Spleen (tissue), 11 donors: ENCODE data around the gene CENPP. TPM values are rescaled to one million over a fixed set of nuclear protein-coding genes. Genes with fewer than 3 reads are reported as not detected.

Experiments
- DNase-seq: peaks from one replicate; pipeline ENCODE4 v3.0.0-alpha.2; 2020
- H3K27ac ChIP-seq, 8 donors: fragments of 200-600 bp; sonication (generic) in 7 of 8; 1 replicate in 4 of 8; 2 replicates in 4 of 8; pipeline versions ENCODE4 v1.5.0 to v1.8.0; 2016 to 2021; ENCODE audit warnings: inconsistent platforms in 4 of 8, mild to moderate bottlenecking in 4 of 8, moderate library complexity in 1 of 8
- H3K27me3 ChIP-seq, 7 donors: fragments of 200-600 bp; sonication (generic) in 6 of 7; replicated peaks in 1 of 7; 1 replicate in 4 of 7; 2 replicates in 3 of 7; pipeline versions ENCODE4 v1.5.0 to v1.8.0; 2016 to 2021; ENCODE audit warnings: inconsistent platforms in 3 of 7, mild to moderate bottlenecking in 1 of 7
- H3K36me3 ChIP-seq, 6 donors: fragments of 200-600 bp; sonication (generic) in 5 of 6; 1 replicate in 4 of 6; 2 replicates in 2 of 6; pipeline versions ENCODE4 v1.5.0 to v1.8.0; 2016 to 2021; ENCODE audit warnings: inconsistent platforms in 2 of 6
- H3K4me1 ChIP-seq, 6 donors: fragments of 200-600 bp; sonication (generic) in 5 of 6; 1 replicate in 3 of 6; 2 replicates in 3 of 6; pipeline versions ENCODE4 v1.5.0 to v1.8.0; 2016 to 2021; ENCODE audit warnings: inconsistent platforms in 3 of 6
- H3K4me3 ChIP-seq, 8 donors: fragments of 200-600 bp; sonication (generic) in 7 of 8; 1 replicate in 4 of 8; 2 replicates in 4 of 8; pipeline versions ENCODE4 v1.5.0 to v1.8.0; 2016 to 2021; ENCODE audit warnings: inconsistent platforms in 4 of 8, mild to moderate bottlenecking in 4 of 8, moderate library complexity in 2 of 8
- H3K9me3 ChIP-seq, 8 donors: fragments of 200-600 bp; sonication (generic) in 7 of 8; 1 replicate in 4 of 8; 2 replicates in 4 of 8; pipeline versions ENCODE4 v1.5.0 to v1.8.0; 2016 to 2021; ENCODE audit warnings: inconsistent platforms in 4 of 8
- CTCF ChIP-seq, 11 experiments: fragments of 200-600 bp in 7 of 11; fragments of 450-650 bp in 4 of 11; sonication (generic) in 4 of 11; IDR thresholded peaks in 8 of 11; conservative IDR thresholded peaks in 3 of 11; 1 replicate in 7 of 11; 2 replicates in 4 of 11; pipeline versions ENCODE4 v1.4.0 to v1.8.0; 2016 to 2021; ENCODE audit warnings: antibody characterized with exemption in 11 of 11, inconsistent platforms in 4 of 11, mild to moderate bottlenecking in 1 of 11
- POLR2A ChIP-seq, 3 donors: fragments of 450-650 bp; IDR thresholded peaks; one replicate each; pipeline ENCODE4 v1.5.1; 2017; ENCODE audit warnings: antibody characterized with exemption in 3 of 3, mild to moderate bottlenecking in 1 of 3
- POLR2AphosphoS5 ChIP-seq, 3 donors: sonication (generic); formaldehyde crosslinking; IDR thresholded peaks; one replicate each; pipeline ENCODE4 v1.5.1; 2017; ENCODE audit warnings: antibody characterized with exemption in 3 of 3
- WGBS, 5 donors: extraction: QIAGEN DNeasy Blood & Tissue Kit in 3 of 5; methylation state at CpG; one replicate each; pipeline versions ENCODE4 v1.1.5 to v1.1.7; 2013 to 2018; 5-methylcytosine and 5-hydroxymethylcytosine counted together
- intact Hi-C: fragments of 100-400 bp; cut with DNase I; formaldehyde crosslinking; loops from one replicate; pipeline ENCODE4 v1.15.0; 2023; ENCODE audit warnings: low total_unique reads
- polyA plus RNA-seq, 3 donors: library from polyadenylated mRNA; stranded (reverse); fragments of 200-250 nt; gene quantifications; one replicate each; pipeline ENCODE4 v1.2.1, GENCODE V29; 2013
- total RNA-seq, 7 donors: library from RNA; depleted of rRNA in 3 of 7; stranded (reverse); fragments of >200 nt in 3 of 7; fragmentation: NEBNext Ultra II Directional in 4 of 7; extraction: Animal tissue kit (Norgen Biotek cat#: 25700) in 4 of 7; gene quantifications; one replicate each; pipeline versions ENCODE4 v1.1.0 to v1.2.1, GENCODE V29; 2016 to 2021
- donor health status: healthy with polysubstance abuse.
- donor health status: DM: no; HTN: no; CAD: no; lungs with moderate emphysema.
- donor health status: DM: no; HTN: no; CAD: no.
- donor health status: Bipolar disorder and iron deficiency.
- donor health status: healthy.
- donor health status: DM: no; HTN: no; CAD: no.
- donor health status: DM: yes; HTN: yes; CAD: no.

CENPP gene
- total and polyA plus RNA-seq, 10 donors, result 1.7 to 15.8 (median 6.2) TPM

- Histone ChIP-seq H3K9me3 (no peaks in the 10 kb centered on the region), H3K27ac (no peak overlapping the region), H3K4me1 (peaks cover 7 to 60% (median 32%) of the 10 kb centered on the region in 6 donors), H3K27me3 (no peaks in the 10 kb centered on the region), H3K4me3 (no peak overlapping the region), H3K36me3 (peaks cover 0 to 70% (median 20%) of the 10 kb centered on the region in 6 donors)
- DNase-seq, result peak; percentile 47
- TF ChIP-seq POLR2AphosphoS5 (IDR thresholded peaks at IDR 0.05), result no peak
- TF ChIP-seq POLR2A (IDR thresholded peaks at IDR 0.05), result no peak
- no peak for TF ChIP-seq CTCF (IDR thresholded peaks at IDR 0.05 in 8 of 11, conservative IDR thresholded peaks at IDR 0.05 in 3 of 11)
- intact Hi-C loops, result no loop called here
- 92 to 100% (median 95%) methylated on average over 1 to 4 of the region's 4 CpGs for WGBS, 5 donors
Measured at GRCh38 chr9:92660266-92660665, 334.5 kb downstream of the CENPP start.

DNA sequence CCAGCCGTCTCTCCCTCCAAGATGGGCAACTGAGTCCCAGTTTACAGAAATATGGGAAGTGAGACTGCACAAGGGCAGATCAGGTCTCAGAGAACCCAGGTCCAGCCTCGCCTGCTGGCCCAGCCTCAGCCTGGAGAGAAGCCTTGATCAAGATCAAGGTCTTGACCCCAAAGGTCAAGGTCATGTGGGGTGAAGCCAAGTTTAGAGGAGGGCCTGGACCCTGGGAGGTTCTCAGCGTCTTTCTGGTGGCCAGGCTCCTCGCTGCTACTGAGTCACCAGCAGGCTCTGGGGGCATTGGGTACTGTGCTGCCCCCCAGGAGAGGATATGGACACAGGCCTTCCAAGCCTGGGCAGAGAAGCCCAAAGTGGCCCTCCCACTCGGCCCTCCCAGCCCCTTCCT is 335.4 kb downstream of the CENPP start:
- H3K36me3 ChIP-seq, result peaks cover 0 to 65% (median 14%) of the 10 kb centered on the region in 6 donors
- no peaks in the 10 kb centered on the region for H3K27me3 ChIP-seq
- 77 to 92% (median 87%) methylated on average over 5 of the region's 5 CpGs for WGBS, 5 donors
- H3K4me3 ChIP-seq, result no peak overlapping the region
- peak; percentile 55 for DNase-seq
- peaks cover 7 to 60% (median 33%) of the 10 kb centered on the region in 6 donors for H3K4me1 ChIP-seq
- intact Hi-C loops, result no loop called here
- H3K9me3 ChIP-seq, result no peaks in the 10 kb centered on the region
- no peak overlapping the region for H3K27ac ChIP-seq
- TF ChIP-seq POLR2A (IDR thresholded peaks at IDR 0.05) (no peak), CTCF (IDR thresholded peaks at IDR 0.05 in 8 of 11, conservative IDR thresholded peaks at IDR 0.05 in 3 of 11) (no peak), POLR2AphosphoS5 (IDR thresholded peaks at IDR 0.05) (no peak)

- TF ChIP-seq POLR2A (IDR thresholded peaks at IDR 0.05) (no peak), CTCF (IDR thresholded peaks at IDR 0.05 in 8 of 11, conservative IDR thresholded peaks at IDR 0.05 in 3 of 11) (no peak), POLR2AphosphoS5 (IDR thresholded peaks at IDR 0.05) (no peak)
- no peak overlapping the region for H3K4me3 ChIP-seq
- intact Hi-C loops, result no loop called here
- no peaks in the 10 kb centered on the region for H3K27me3 ChIP-seq
- H3K27ac ChIP-seq, result no peak overlapping the region
- peaks cover 9 to 63% (median 36%) of the 10 kb centered on the region in 6 donors for H3K4me1 ChIP-seq
- no peaks in the 10 kb centered on the region for H3K9me3 ChIP-seq
- DNase-seq, result peak; percentile 19
- peaks cover 0 to 65% (median 16%) of the 10 kb centered on the region in 6 donors for H3K36me3 ChIP-seq
- 83 to 95% (median 92%) methylated on average over 4 of the region's 4 CpGs for WGBS, 5 donors
Measured at GRCh38 chr9:92661743-92662142, 336.0 kb downstream of the CENPP start.

- Histone ChIP-seq H3K9me3 (no peaks in the 10 kb centered on the region), H3K36me3 (peaks cover 0 to 62% (median 12%) of the 10 kb centered on the region in 6 donors), H3K4me1 (peaks cover 6 to 67% (median 32%) of the 10 kb centered on the region in 6 donors), H3K27me3 (no peaks in the 10 kb centered on the region), H3K4me3 (no peak overlapping the region), H3K27ac (no peak overlapping the region)
- no peak for TF ChIP-seq POLR2A (IDR thresholded peaks at IDR 0.05)
- TF ChIP-seq CTCF (IDR thresholded peaks at IDR 0.05 in 8 of 11, conservative IDR thresholded peaks at IDR 0.05 in 3 of 11), result no peak
- TF ChIP-seq POLR2AphosphoS5 (IDR thresholded peaks at IDR 0.05), result no peak
- 90 to 98% (median 98%) methylated on average over 3 of the region's 3 CpGs for WGBS, 5 donors
- DNase-seq, result peak; percentile 35
- intact Hi-C loops, result no loop called here
Measured at GRCh38 chr9:92663126-92663525, 337.4 kb downstream of the CENPP start.
